ENCODE measurements around the gene KRT33A.

DNA sequence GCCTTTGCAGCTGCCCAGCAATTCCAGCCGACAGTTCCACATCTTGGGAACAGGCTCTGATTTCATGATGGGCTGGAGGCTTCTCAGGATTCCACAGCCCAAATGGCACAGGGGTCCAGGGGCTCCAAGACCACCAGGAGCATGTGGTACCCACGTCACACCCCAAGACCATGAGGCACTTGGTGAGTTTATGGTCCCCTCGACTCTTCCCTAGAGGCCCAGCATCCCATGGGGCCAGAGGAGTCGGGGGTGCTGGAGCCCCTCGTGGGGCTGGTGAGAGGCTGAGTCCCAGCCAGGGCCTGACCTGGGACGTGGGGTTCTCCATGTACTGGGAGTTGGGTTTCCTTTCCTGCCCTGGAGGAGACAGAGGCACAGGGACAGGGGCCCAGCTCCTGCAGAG is 25.0 kb downstream of the KRT33A start:
- TF ChIP-seq POLR2A (IDR thresholded peaks at IDR 0.05), result no peak
- TF ChIP-seq, protein P1, sequence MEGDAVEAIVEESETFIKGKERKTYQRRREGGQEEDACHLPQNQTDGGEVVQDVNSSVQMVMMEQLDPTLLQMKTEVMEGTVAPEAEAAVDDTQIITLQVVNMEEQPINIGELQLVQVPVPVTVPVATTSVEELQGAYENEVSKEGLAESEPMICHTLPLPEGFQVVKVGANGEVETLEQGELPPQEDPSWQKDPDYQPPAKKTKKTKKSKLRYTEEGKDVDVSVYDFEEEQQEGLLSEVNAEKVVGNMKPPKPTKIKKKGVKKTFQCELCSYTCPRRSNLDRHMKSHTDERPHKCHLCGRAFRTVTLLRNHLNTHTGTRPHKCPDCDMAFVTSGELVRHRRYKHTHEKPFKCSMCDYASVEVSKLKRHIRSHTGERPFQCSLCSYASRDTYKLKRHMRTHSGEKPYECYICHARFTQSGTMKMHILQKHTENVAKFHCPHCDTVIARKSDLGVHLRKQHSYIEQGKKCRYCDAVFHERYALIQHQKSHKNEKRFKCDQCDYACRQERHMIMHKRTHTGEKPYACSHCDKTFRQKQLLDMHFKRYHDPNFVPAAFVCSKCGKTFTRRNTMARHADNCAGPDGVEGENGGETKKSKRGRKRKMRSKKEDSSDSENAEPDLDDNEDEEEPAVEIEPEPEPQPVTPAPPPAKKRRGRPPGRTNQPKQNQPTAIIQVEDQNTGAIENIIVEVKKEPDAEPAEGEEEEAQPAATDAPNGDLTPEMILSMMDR (IDR thresholded peaks at IDR 0.05), result no peak
